BJ (cell line): ENCODE measurements around the gene HPD. TPM values are rescaled to one million over a fixed set of nuclear protein-coding genes. Genes with fewer than 3 reads are reported as not detected.

Source experiments
- CTCF ChIA-PET: fragments of 350-600 bp; formaldehyde crosslinking; extraction: SDS; loops from one replicate; lab custom pipeline; 2021; ENCODE audit warnings: antibody characterized with exemption, inconsistent platforms; lab: Yijun Ruan, JAX
- POLR2A ChIA-PET: fragments of 300-600 bp; sonication (Branson Sonifier 250); formaldehyde crosslinking; extraction: SDS; loops from one replicate; lab custom pipeline; 2021; ENCODE audit warnings: antibody characterized with exemption; lab: Charles Lee
- DNase-seq: peaks from one replicate; pipeline ENCODE4 v3.0.0-alpha.2; 2011; ENCODE audit warnings: low read depth
- H3K27me3 ChIP-seq: 2 replicates; pipeline ENCODE4 v1.6.0; 2011; ENCODE audit warnings: low read length; ENCODE audit not compliant: control insufficient read depth, insufficient read depth
- H3K36me3 ChIP-seq: 2 replicates; pipeline ENCODE4 v1.5.1; 2011; ENCODE audit warnings: low read length; ENCODE audit not compliant: control insufficient read depth, insufficient read depth
- H3K4me3 ChIP-seq: 2 replicates; pipeline ENCODE4 v1.5.1; 2011; ENCODE audit warnings: low read depth, mild to moderate bottlenecking, control low read depth, low read length
- CTCF ChIP-seq: IDR thresholded peaks from 2 replicates; pipeline ENCODE4 v1.5.1; 2011; ENCODE audit warnings: low read depth, mild to moderate bottlenecking, control low read depth, inconsistent platforms, low read length, moderate library complexity; ENCODE audit not compliant: insufficient read depth
- polyA plus RNA-seq: library from polyadenylated mRNA; depleted of rRNA; stranded (reverse); fragments of >200 nt; gene quantifications from 2 replicates; pipeline ENCODE4 v1.2.3, GENCODE V29; 2011

Gene HPD
- polyA plus RNA-seq, 1 experiment = not detected

GRCh38 chr12:121808623-121809022 lies 50.0 kb downstream of the HPD start:
- ChIA-PET CTCF (interaction anchor here (4.6 to 13.6 kb wide), 2 partner anchors 12 to 82 kb away, joined by 42 to 467 read pairs; partner anchors contain the start of genes PSMD9, RHOF and SETD1B), POLR2A (no interaction called here)
- H3K27me3 ChIP-seq = no peaks in the 10 kb centered on the region
- H3K36me3 ChIP-seq = peaks cover 34% of the 10 kb centered on the region
- no peak overlapping the region for H3K4me3 ChIP-seq
- no peak for TF ChIP-seq CTCF
- no peak for DNase-seq

- DNase-seq = no peak
- Histone ChIP-seq H3K4me3 (no peak overlapping the region), H3K36me3 (peaks cover 32% of the 10 kb centered on the region), H3K27me3 (no peaks in the 10 kb centered on the region)
- CTCF ChIA-PET = interaction anchor here (0.9 to 13.6 kb wide), 3 partner anchors 11 to 34 kb away, joined by 4 to 467 read pairs (median 4); partner anchors contain the start of genes RHOF and SETD1B
- no peak for TF ChIP-seq CTCF
- POLR2A ChIA-PET = no interaction called here
Observed at GRCh38 chr12:121807642-121808347, 50.9 kb downstream of the HPD start.

DNA sequence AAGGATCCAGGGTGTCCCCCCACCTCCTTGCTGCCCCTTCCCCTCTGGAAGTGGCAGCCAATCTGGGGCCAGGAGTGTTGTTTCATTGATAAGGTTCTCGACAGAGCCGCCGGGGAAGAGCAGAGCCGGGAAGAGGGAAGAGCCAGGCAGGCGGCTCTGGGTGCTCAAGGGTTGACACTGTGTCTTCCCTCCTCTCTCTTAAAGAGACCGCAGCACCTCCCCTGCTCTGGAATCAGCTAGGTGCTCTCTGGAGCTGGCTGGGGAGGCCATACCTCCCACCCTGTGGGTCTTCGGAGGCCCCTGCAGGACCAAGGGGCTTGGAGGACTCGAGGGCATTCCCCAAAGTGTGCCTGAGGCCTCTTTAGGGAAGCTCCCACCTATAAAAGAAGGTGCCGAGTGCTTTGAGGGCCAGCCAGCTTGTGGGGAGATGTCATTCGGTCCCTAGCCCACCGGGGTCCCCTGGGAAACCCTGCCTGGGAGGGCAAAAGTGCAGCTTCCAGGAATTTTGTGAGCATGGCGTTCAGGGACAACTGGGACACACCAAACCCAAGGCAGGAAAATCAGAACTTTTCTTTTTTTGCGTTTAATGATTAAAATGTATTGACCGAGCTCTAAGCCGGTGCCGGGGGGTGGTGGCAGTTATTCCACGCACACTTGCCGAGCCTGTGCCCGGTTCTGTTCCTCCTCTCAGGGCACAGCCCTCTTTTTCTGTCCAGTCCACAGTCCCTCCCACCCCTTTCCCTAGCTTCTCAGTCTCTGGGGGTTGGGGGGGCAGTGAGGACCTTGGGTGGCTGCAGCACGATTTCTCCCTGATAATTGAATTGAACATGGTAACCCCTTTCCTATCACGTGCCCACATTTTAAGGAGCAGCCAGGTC lies 51.9 kb downstream of the HPD start:
- peak overlapping the region; percentile 79 for H3K4me3 ChIP-seq
- TF ChIP-seq CTCF = no peak
- POLR2A ChIA-PET = interaction anchor here (0.6 kb wide), 1 partner anchor 119 kb away, joined by 10 read pairs; no protein-coding TSS in a partner anchor
- peaks cover 30% of the 10 kb centered on the region for H3K36me3 ChIP-seq
- no peak for DNase-seq
- CTCF ChIA-PET = interaction anchor here (0.6 to 13.6 kb wide), 8 partner anchors 10 to 324 kb away, joined by 3 to 467 read pairs (median 4); partner anchors contain the start of genes RHOF and SETD1B
- no peaks in the 10 kb centered on the region for H3K27me3 ChIP-seq

DNA sequence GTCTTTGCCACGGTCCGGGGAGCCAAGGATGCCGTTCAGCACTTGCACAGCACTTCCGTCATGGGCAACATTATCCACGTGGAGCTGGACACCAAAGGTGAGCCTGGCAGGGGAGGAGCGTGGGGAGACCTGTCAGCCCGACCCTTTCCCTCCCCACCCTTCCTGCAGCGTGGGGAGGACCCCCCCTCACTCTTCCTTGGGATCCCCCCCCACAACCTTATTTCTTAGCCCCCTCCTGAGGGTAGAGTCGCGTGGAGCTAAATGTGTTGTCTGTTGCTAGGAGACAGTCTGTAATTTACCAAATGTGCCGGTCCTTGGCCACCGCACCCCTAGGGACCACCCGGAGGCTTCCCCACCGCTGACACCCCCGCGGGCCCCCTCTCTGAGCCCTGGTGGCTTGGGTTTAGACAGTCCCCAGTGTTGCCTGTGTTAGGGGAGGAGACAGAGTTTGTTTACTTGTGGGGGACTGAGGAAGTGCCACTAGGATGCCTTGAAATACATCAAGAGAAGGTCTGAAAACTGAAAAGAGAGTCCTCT lies 52.6 kb downstream of the HPD start:
- POLR2A ChIA-PET = interaction anchor here (0.6 kb wide), 1 partner anchor 120 kb away, joined by 10 read pairs; no protein-coding TSS in a partner anchor
- Histone ChIP-seq H3K4me3 (peak overlapping the region; percentile 79), H3K36me3 (peaks cover 28% of the 10 kb centered on the region), H3K27me3 (no peaks in the 10 kb centered on the region)
- CTCF ChIA-PET = interaction anchor here (0.6 to 13.6 kb wide), 5 partner anchors 9 to 325 kb away, joined by 3 to 467 read pairs (median 4); partner anchors contain the start of genes RHOF and SETD1B
- TF ChIP-seq CTCF = no peak
- DNase-seq = no peak
